Spleen (tissue), 7 donors: ENCODE data around the gene PCGF2.

Experiments
- POLR2A ChIP-seq, 3 donors: fragments of 450-650 bp; IDR thresholded peaks; one replicate each; pipeline ENCODE4 v1.5.1; 2017; ENCODE audit warnings: antibody characterized with exemption in 3 of 3, mild to moderate bottlenecking in 1 of 3
- POLR2AphosphoS5 ChIP-seq, 3 donors: sonication (generic); formaldehyde crosslinking; IDR thresholded peaks; one replicate each; pipeline ENCODE4 v1.5.1; 2017; ENCODE audit warnings: antibody characterized with exemption in 3 of 3
- TF ChIP-seq, protein P1 (sequence below), 11 experiments: fragments of 200-600 bp in 7 of 11; fragments of 450-650 bp in 4 of 11; sonication (generic) in 4 of 11; IDR thresholded peaks in 8 of 11; conservative IDR thresholded peaks in 3 of 11; 1 replicate in 7 of 11; 2 replicates in 4 of 11; pipeline versions ENCODE4 v1.4.0 to v1.8.0; 2016 to 2021; ENCODE audit warnings: antibody characterized with exemption in 11 of 11, inconsistent platforms in 4 of 11, mild to moderate bottlenecking in 1 of 11
- donor health status: DM: no; HTN: no; CAD: no; lungs with moderate emphysema.
- donor health status: DM: no; HTN: no; CAD: no.
- donor health status: DM: no; HTN: no; CAD: no.

DNA sequence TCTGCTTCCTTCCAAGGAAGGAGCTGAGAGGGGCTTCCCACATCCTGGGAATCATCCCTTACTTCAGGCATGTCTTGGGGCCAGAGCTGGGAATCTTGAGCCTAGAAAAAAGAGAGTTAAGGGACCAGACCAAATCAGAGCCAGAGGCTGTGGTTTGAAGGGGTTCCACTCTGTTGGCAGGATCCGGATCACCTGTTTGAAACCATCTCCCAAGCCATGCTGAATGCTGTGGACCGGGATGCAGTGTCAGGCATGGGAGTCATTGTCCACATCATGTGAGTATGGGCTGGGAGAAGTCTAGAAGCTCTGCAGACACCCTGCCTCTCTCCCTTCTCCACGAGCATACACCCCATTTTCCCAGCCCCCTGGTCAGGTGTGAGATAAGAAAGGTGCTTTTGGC is 14.1 kb upstream of the PCGF2 start:
- TF ChIP-seq, protein P1, sequence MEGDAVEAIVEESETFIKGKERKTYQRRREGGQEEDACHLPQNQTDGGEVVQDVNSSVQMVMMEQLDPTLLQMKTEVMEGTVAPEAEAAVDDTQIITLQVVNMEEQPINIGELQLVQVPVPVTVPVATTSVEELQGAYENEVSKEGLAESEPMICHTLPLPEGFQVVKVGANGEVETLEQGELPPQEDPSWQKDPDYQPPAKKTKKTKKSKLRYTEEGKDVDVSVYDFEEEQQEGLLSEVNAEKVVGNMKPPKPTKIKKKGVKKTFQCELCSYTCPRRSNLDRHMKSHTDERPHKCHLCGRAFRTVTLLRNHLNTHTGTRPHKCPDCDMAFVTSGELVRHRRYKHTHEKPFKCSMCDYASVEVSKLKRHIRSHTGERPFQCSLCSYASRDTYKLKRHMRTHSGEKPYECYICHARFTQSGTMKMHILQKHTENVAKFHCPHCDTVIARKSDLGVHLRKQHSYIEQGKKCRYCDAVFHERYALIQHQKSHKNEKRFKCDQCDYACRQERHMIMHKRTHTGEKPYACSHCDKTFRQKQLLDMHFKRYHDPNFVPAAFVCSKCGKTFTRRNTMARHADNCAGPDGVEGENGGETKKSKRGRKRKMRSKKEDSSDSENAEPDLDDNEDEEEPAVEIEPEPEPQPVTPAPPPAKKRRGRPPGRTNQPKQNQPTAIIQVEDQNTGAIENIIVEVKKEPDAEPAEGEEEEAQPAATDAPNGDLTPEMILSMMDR (IDR thresholded peaks at IDR 0.05 in 8 of 11, conservative IDR thresholded peaks at IDR 0.05 in 3 of 11): no peak
- no peak for TF ChIP-seq POLR2A (IDR thresholded peaks at IDR 0.05)
- TF ChIP-seq POLR2AphosphoS5 (IDR thresholded peaks at IDR 0.05): no peak
